Nephron progenitor cell (in vitro differentiated cells): Measurements from ENCODE around the gene DNAH2.

Source experiments
- DNase-seq: peaks from one replicate; pipeline ENCODE4 v3.0.0; 2021
- H3K27ac Mint-ChIP-seq: 2 replicates; pipeline ENCODE4 v1.8.0; 2021; ENCODE audit warnings: mild to moderate bottlenecking, moderate library complexity, mixed read lengths
- H3K27me3 Mint-ChIP-seq: 2 replicates; pipeline ENCODE4 v1.8.0; 2021; ENCODE audit warnings: mild to moderate bottlenecking, low read depth, mixed read lengths; ENCODE audit not compliant: poor library complexity
- H3K36me3 Mint-ChIP-seq: 2 replicates; pipeline ENCODE4 v1.8.0; 2021; ENCODE audit warnings: low read depth, mixed read lengths
- H3K4me1 Mint-ChIP-seq: 2 replicates; pipeline ENCODE4 v1.8.0; 2021; ENCODE audit warnings: mixed read lengths
- H3K4me3 Mint-ChIP-seq: 2 replicates; pipeline ENCODE4 v1.8.0; 2021; ENCODE audit warnings: mild to moderate bottlenecking, moderate library complexity, mixed read lengths
- H3K9me3 Mint-ChIP-seq: 2 replicates; pipeline ENCODE4 v1.8.0; 2021; ENCODE audit warnings: mild to moderate bottlenecking, moderate library complexity, mixed read lengths
- TF ChIP-seq, protein P1 (sequence below): fragments of 200-600 bp; sonication (generic); IDR thresholded peaks from 2 replicates; pipeline ENCODE4 v1.5.0; 2021; ENCODE audit warnings: antibody characterized with exemption

Gene DNAH2

DNA sequence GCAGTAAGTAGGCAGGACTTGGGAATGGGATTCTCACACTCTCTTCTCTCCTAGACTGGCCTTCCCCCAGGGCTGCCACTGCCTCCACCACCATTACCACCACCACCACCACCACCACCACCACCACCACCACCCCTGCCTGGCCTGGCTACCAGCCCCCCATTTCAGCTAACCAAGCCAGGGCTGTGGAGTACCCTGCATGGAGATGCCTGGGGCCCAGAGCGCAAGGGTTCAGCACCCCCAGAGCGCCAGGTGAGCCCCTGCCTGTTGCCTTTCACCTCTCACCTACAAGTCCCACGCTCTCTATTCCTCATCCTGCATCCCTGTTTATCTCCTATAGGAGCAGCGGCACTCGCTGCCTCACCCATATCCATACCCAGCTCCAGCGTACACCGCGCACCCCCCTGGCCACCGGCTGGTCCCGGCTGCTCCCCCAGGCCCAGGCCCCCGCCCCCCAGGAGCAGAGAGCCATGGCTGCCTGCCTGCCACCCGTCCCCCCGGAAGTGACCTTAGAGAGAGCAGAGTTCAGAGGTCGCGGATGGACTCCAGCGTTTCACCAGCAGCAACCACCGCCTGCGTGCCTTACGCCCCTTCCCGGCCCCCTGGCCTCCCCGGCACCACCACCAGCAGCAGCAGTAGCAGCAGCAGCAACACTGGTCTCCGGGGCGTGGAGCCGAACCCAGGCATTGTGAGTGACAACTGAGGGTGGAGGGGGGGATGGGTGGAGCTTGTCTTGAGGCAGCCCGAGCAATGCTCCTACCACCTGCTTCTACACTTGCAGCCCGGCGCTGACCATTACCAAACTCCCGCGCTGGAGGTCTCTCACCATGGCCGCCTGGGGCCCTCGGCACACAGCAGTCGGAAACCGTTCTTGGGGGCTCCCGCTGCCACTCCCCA, 129.5 kb downstream of the DNAH2 start:
- H3K36me3 Mint-ChIP-seq = peaks cover 29% of the 10 kb centered on the region
- H3K27ac Mint-ChIP-seq = no peak overlapping the region
- H3K4me1 Mint-ChIP-seq = peaks cover 43% of the 10 kb centered on the region
- peaks cover 6% of the 10 kb centered on the region for H3K27me3 Mint-ChIP-seq
- H3K4me3 Mint-ChIP-seq = peak overlapping the region; percentile 38
- no peaks in the 10 kb centered on the region for H3K9me3 Mint-ChIP-seq
- TF ChIP-seq, protein P1, sequence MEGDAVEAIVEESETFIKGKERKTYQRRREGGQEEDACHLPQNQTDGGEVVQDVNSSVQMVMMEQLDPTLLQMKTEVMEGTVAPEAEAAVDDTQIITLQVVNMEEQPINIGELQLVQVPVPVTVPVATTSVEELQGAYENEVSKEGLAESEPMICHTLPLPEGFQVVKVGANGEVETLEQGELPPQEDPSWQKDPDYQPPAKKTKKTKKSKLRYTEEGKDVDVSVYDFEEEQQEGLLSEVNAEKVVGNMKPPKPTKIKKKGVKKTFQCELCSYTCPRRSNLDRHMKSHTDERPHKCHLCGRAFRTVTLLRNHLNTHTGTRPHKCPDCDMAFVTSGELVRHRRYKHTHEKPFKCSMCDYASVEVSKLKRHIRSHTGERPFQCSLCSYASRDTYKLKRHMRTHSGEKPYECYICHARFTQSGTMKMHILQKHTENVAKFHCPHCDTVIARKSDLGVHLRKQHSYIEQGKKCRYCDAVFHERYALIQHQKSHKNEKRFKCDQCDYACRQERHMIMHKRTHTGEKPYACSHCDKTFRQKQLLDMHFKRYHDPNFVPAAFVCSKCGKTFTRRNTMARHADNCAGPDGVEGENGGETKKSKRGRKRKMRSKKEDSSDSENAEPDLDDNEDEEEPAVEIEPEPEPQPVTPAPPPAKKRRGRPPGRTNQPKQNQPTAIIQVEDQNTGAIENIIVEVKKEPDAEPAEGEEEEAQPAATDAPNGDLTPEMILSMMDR = no peak
- no peak for DNase-seq

DNA sequence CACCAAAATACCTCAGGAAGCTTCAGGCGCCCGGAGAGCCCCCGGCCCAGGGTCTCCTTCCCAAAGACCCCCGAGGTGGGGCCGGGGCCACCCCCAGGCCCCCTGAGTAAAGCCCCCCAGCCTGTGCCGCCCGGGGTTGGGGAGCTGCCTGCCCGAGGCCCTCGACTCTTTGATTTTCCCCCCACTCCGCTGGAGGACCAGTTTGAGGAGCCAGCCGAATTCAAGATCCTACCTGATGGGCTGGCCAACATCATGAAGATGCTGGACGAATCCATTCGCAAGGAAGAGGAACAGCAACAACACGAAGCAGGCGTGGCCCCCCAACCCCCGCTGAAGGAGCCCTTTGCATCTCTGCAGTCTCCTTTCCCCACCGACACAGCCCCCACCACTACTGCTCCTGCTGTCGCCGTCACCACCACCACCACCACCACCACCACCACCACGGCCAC, 130.6 kb downstream of the DNAH2 start:
- H3K36me3 Mint-ChIP-seq = peaks cover 39% of the 10 kb centered on the region
- H3K9me3 Mint-ChIP-seq = no peaks in the 10 kb centered on the region
- DNase-seq = no peak

DNA sequence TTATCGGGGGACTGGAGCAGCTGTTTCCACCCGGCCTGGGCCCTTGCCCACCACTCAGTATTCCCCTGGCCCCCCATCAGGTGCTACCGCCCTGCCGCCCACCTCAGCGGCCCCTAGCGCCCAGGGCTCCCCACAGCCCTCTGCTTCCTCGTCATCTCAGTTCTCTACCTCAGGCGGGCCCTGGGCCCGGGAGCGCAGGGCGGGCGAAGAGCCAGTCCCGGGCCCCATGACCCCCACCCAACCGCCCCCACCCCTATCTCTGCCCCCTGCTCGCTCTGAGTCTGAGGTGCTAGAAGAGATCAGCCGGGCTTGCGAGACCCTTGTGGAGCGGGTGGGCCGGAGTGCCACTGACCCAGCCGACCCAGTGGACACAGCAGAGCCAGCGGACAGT, 131.2 kb downstream of the DNAH2 start:
- TF ChIP-seq, protein P1 = no peak
- peaks cover 13% of the 10 kb centered on the region for H3K27me3 Mint-ChIP-seq
- no peak for DNase-seq
- H3K4me1 Mint-ChIP-seq = peaks cover 36% of the 10 kb centered on the region
- no peaks in the 10 kb centered on the region for H3K9me3 Mint-ChIP-seq
- H3K4me3 Mint-ChIP-seq = no peak overlapping the region
- H3K36me3 Mint-ChIP-seq = peaks cover 41% of the 10 kb centered on the region
- H3K27ac Mint-ChIP-seq = no peak overlapping the region

More for the DNA sequence above, 130.6 kb downstream of the DNAH2 start:
- Mint-ChIP-seq H3K27ac (no peak overlapping the region), H3K4me1 (peaks cover 42% of the 10 kb centered on the region), H3K4me3 (no peak overlapping the region), H3K27me3 (peaks cover 11% of the 10 kb centered on the region)
- TF ChIP-seq, protein P1 = no peak

DNA sequence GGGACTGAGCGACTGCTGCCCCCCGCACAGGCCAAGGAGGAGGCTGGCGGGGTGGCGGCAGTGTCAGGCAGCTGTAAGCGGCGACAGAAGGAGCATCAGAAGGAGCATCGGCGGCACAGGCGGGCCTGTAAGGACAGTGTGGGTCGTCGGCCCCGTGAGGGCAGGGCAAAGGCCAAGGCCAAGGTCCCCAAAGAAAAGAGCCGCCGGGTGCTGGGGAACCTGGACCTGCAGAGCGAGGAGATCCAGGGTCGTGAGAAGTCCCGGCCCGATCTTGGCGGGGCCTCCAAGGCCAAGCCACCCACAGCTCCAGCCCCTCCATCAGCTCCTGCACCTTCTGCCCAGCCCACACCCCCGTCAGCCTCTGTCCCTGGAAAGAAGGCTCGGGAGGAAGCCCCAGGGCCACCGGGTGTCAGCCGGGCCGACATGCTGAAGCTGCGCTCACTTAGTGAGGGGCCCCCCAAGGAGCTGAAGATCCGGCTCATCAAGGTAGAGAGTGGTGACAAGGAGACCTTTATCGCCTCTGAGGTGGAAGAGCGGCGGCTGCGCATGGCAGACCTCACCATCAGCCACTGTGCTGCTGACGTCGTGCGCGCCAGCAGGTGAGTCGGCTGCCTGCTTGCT, 131.7 kb downstream of the DNAH2 start:
- no peak for DNase-seq
- peaks cover 16% of the 10 kb centered on the region for H3K27me3 Mint-ChIP-seq
- TF ChIP-seq, protein P1 = no peak
- H3K4me1 Mint-ChIP-seq = peaks cover 33% of the 10 kb centered on the region
- H3K9me3 Mint-ChIP-seq = no peaks in the 10 kb centered on the region
- H3K27ac Mint-ChIP-seq = no peak overlapping the region
- H3K4me3 Mint-ChIP-seq = no peak overlapping the region
- H3K36me3 Mint-ChIP-seq = peaks cover 45% of the 10 kb centered on the region

DNA sequence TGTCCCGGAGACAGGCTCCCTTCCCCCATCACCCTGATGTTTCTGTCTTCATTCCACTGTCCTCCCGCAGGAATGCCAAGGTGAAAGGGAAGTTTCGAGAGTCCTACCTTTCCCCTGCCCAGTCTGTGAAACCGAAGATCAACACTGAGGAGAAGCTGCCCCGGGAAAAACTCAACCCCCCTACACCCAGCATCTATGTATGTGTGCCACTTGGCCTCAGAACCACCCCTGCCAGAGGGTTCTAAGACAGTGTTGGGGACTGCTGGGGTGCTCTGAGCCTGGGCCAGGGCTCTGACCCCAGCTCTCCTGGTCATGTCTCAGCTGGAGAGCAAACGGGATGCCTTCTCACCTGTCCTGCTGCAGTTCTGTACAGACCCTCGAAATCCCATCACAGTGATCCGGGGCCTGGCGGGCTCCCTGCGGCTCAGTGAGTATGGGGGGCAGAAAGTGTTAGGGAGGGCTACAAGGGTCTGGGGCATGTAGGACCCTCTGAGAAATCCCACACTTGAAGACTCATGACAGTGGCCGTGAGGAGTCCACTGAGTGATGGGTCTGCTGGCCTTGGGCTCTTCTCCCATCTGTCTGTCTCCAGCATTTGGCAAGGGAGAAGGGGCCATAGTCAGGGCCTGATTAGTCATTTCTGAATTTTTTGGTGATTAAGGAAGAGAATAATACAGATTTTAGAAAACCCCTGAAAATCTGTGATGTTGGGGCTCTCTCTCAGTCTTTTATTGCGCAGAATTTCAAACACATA, 132.4 kb downstream of the DNAH2 start:
- H3K27ac Mint-ChIP-seq = no peak overlapping the region
- peaks cover 45% of the 10 kb centered on the region for H3K36me3 Mint-ChIP-seq
- no peak for DNase-seq
- H3K27me3 Mint-ChIP-seq = peaks cover 16% of the 10 kb centered on the region
- TF ChIP-seq, protein P1 = no peak
- peaks cover 29% of the 10 kb centered on the region for H3K4me1 Mint-ChIP-seq
- no peak overlapping the region for H3K4me3 Mint-ChIP-seq
- no peaks in the 10 kb centered on the region for H3K9me3 Mint-ChIP-seq
